ENCODE data around the gene MSI2. TPM values are rescaled to one million over a fixed set of nuclear protein-coding genes. Genes with fewer than 3 reads are reported as not detected.

Gene MSI2
- total RNA-seq, 1 experiment from 2014 or later: 85.2 TPM

DNA sequence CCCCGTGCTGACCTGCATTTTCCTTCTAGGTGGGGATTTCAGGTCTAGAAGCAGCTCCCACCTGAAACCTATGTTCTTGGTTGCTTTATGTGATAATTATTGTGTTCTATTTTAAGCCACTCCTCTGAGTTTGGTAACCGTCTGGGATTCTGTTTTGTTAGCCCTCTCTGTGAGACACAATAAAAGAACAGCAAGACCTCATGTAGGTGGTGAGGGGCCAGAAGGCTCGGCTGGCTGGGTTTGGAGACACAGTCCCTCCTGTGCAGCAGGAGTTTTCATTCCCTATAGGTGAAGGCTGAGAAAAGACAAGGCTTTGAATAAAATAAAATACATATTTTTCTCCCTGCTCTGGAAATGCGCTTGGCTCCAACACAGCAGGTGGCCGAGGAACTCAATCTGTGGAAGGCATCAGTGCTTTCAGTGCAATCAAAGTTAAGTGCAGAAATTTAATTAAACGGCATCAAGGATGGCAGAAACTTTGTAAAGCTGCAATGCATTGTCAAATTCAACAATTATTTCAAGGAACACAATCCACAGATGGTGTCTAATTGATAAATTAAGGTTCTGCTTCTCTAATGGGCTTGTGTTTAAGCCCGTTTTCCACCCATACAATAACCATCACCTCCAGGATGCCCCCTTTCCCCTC, 107.8 kb downstream of the MSI2 start:
- DNase-seq (ENCODE audit: low read depth, low spot score): no peak
- in situ Hi-C loops (cut with HindIII; ENCODE audit: low pct_unique_long_range_greater_than_20kb, low sequenced_read_pairs): no loop called here

DNA sequence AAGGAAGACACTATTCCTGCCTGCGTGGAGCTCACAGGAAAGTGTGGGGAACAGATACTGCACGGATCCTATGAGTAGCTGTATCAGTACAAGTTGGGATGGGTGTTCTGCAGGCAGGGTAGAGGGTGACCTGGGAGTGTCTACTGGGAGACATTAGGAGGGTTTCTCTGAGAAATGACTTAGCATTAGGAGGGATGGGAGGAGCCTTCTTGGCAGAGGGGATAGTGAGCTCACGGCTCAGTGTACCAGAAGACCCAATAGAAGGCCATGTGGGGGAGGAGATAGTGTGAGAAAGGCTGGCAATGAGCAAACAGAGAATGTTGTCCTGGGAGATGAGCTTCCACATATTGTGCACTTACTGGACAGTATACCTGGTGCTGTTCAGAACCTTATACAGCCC, 109.1 kb downstream of the MSI2 start:
- DNase-seq (ENCODE audit: low read depth, low spot score): no peak
- in situ Hi-C loops (cut with HindIII; ENCODE audit: low pct_unique_long_range_greater_than_20kb, low sequenced_read_pairs): no loop called here

DNA sequence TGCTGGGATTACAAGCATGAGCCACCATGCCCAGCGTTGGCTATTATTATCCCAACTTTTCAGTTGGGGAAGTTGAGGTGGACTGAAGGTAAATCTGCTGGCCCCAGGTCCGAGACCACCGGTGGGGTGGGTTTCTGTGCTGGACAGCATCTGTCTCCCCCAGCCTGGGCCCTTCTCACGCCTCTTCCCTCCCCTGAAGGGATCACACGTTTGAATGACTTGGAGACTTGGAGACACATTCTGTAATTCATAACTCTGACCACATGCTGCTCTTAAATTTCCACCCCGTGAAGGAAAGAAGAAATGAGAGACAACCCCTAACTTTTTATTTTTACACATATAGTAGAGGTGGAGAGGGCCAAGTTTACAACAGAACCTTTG, 109.8 kb downstream of the MSI2 start:
- in situ Hi-C loops (cut with HindIII; ENCODE audit: low pct_unique_long_range_greater_than_20kb, low sequenced_read_pairs): no loop called here
- DNase-seq (ENCODE audit: low read depth, low spot score): no peak

DNA sequence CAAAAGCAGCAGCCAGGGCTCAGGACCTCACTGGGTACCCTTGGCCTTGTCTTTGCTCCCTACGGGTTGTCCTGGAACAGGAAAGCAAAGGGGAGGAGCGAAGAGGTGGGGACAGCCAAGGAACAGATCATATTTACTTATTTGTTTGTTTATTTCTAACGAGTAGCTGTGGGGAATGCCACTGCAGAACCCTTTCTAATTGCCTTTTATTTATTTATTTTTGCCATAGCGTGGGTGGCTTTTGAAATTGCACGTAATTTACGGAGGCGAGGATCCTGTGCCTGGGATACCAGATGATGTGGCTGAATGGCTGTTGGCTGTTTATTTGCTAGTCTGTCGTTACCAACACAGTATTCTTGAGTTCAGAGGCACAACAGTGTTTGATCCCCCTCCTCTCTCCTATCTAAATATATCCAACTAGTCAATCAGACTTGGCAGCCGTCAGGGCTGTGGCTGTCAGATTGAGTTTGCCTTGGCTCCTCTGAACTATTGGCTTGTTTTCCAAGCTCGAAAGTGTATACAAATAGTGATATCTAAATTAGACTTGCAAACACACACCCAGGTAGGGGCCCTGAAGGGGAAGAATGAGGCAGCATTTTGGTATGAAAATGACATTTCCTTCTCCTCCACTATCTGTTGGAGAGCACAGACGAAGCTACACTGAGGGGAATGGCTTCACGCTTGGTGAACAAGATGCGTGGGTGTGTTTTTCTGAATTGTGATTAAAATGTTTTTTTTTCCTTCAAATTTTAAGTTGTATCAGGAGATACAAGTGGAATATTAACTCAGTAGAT, 110.4 kb downstream of the MSI2 start:
- DNase-seq (ENCODE audit: low read depth, low spot score): no peak
- in situ Hi-C loops (cut with HindIII; ENCODE audit: low pct_unique_long_range_greater_than_20kb, low sequenced_read_pairs): no loop called here

DNA sequence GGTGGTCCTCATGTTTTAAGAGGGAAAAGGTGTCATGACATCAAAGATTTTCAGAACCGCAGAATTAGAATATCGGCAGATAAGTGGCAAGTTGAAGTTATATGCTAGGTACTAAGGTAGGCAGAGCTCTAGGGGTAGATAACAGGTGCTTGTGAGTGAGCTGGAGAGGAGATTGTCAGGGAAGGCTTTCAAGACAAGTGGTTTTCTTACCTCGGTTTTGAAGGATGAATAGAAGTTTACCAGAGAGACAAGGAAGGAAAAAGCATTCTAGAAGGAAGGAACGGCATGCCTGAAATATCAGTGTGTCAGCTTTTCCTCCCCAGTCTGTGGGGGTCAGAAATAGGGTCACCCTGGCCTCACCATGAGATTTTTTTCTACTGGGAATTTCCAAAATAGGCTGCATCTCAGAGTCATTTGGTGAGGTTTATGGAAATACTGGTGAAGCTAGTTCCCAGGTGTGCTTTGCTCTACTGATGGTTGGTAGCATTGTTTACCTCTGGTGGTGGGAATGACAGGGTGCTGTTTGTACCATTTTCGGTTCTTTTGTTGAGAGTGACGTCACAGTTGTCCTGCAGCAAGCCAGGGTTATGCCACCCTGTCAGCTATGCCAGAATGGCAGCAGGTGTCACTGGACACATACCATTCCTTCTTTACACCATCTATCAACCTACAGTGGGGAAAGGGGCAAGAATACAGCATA, 112.5 kb downstream of the MSI2 start:
- no peak for DNase-seq (ENCODE audit: low read depth, low spot score)
- in situ Hi-C loops (cut with HindIII; ENCODE audit: low pct_unique_long_range_greater_than_20kb, low sequenced_read_pairs): no loop called here

DNA sequence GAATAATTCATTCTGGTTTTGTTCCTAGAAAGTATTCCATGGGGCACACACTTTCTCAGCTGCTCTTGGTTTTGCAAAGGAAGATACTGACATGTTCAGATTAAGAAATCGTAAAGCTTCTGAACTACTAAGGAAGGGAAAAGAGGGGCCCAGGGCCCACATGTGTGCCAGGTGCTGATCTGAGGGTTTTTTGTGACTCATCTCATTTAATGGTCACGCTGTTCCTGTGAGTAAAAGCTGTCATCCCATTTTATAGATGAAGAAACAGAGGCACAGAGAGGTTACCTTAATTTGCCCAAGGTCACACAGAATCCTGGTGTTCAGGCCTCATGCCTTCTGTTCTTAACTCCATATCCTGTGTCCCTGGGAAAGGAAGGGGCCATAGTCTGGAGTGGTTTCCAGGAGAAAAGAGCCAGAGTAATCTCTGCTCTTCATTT, 113.2 kb downstream of the MSI2 start:
- in situ Hi-C loops (cut with HindIII; ENCODE audit: low pct_unique_long_range_greater_than_20kb, low sequenced_read_pairs): no loop called here
- DNase-seq (ENCODE audit: low read depth, low spot score): no peak

DNA sequence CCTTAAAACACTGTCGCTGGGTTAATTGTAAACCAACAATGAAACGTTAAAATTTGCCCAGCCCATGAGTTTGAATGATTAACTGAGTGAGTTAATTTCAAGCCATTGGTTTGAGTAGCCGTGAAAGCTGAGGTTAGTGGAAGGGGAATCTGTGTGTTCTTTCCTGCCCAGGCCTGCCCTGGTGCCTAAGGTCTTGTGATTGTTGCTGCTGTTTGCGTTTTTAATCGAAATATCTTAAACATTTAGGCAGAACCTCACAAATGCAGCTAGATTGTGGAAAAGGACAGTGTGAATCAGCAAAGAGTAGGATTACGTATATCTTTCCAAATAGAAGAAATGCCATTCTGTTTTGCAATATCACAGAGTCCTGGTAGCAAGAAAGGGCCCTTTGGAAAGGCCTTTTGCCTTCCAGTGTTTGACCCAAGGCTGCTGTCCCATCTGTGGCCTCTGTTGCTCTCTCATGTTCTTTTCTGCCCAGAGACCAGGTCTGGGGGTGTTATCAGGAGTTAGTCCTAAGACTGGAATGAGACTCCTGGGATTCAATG, 113.8 kb downstream of the MSI2 start:
- in situ Hi-C loops (cut with HindIII; ENCODE audit: low pct_unique_long_range_greater_than_20kb, low sequenced_read_pairs): no loop called here
- DNase-seq (ENCODE audit: low read depth, low spot score): peak; percentile 70

DNA sequence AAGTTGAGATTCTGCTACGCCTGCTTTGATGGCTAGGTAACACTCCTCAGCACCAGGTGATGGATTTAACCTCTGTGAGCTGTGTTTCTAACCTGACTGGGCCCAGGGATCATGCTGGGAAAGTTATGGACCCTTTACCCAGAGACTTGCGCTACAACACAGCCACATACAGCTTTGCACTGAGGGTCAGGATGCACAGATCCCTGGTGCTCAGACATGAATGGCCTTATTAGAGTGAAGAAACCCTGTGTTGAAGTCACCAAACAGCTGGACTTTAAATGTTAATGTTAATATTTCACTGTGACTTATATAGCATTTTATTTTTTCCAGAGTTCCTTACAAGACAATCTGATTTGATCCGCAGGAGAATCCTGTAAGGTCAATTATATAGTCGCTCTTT, 114.3 kb downstream of the MSI2 start:
- in situ Hi-C loops (cut with HindIII; ENCODE audit: low pct_unique_long_range_greater_than_20kb, low sequenced_read_pairs): no loop called here
- no peak for DNase-seq (ENCODE audit: low read depth, low spot score)

DNA sequence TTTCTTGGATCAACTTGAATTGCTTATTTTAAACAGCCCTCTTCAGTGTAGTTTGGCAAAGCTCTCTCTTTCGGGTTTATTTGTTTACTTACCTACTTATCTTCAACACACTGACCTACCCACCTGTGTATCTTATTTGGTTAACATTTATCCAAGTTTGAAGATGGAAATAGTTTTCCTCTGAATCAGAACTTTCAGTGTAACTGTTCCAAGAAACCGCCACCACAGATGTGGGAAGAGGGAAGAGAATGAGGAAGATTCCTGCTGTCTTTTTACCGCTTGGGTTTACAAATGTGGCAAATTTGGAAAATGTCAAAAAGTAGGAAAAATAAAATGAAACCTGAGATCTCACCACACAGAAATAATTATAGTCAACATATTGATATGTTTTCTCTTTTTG, 115.8 kb downstream of the MSI2 start:
- in situ Hi-C loops (cut with HindIII; ENCODE audit: low pct_unique_long_range_greater_than_20kb, low sequenced_read_pairs): no loop called here
- DNase-seq (ENCODE audit: low read depth, low spot score): no peak

DNA sequence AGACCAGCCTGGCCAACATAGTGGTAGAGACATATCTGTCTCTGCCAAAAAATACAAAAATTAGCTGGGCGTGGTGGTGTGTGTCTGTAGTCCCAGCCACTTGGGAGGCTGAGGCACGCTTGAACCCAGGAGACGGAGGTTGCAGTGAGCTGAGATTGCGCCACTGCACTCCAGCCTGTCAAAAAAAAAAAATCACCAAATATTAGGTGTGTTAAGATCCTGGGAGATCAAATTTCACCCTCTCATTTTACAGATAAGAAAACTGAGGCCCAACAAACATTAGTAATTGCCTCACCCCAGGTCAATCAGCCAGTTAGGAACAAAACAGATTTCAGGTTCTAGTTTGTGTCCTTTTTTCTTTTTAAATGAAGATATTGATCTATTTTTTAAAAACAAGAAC, 116.7 kb downstream of the MSI2 start:
- DNase-seq (ENCODE audit: low read depth, low spot score): no peak
- in situ Hi-C loops (cut with HindIII; ENCODE audit: low pct_unique_long_range_greater_than_20kb, low sequenced_read_pairs): no loop called here

DNA sequence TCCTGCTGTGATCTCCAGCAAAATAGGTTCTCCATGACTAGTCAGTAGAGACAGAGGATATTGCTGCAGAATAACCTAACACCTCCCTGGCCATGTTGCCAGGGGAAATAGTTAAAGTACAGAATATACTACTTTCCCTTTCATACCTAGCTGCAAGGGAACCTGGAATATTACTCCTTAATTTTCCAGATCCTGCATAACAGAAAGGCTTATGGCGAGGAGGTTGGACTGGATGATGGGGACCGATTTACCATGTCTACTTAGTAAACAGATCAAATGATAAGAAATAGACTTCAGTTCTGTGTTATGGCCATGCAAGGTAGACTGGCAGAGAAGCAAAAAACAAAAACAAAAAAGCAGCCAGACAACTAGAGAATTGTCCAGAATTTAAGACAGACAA, 117.4 kb downstream of the MSI2 start:
- no peak for DNase-seq (ENCODE audit: low read depth, low spot score)
- in situ Hi-C loops (cut with HindIII; ENCODE audit: low pct_unique_long_range_greater_than_20kb, low sequenced_read_pairs): no loop called here

DNA sequence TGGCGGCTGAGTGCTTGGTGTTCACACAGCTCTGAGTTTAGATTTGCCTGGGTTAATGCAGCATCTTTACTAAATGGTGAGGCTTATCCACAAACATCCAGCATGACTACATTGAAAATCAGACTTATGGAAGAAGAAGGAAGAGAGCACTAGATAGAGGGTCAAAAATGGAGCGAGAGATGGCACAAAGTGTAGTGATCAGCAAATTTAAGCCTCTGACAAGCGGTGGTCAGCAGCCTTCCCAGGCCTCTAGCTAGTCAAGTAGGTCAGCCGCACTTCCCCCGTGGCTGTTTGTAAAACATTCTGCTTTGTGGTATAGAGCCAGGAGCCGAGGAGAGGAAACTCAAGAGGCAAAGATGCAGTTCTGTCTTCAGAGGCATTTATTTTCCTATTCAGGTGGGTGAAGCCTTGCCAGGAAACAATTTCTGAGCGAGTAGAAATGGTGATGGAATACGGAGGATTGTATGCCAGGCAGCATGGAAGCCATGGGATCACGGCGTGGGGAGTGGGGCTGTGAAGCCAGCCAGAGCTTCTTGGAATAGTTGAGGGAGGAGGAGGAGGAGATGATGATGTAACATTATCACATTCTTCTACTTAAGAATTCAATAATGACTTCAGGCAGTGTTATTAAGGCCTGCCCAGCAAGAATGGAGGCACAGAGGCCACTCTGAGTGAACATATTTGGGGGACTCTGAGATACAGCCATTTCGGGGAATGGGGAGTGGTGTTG, 118.9 kb downstream of the MSI2 start:
- in situ Hi-C loops (cut with HindIII; ENCODE audit: low pct_unique_long_range_greater_than_20kb, low sequenced_read_pairs): no loop called here
- DNase-seq (ENCODE audit: low read depth, low spot score): no peak

DNA sequence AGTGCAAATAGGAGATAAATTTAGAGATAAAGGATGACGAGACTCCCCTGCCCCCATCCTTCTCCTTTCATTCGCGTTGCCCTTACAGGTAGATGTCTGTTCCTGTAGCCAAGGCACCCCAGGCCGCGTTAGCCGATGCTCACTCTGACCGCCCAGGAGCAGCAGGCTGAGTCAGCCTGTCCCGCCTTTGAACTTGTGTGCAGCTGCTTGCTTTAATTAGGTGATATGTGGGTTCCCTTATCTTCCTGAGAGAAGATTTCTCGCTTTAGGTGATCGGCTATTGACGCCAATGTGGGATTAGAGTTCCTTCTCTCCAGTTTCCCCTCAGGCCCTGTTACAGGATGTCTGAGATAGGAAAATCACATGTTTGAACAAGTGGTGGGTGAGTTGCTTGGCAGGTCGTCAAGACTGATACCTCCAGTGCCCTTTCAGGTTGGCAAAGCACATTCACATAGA, 119.5 kb downstream of the MSI2 start:
- DNase-seq (ENCODE audit: low read depth, low spot score): no peak
- in situ Hi-C loops (cut with HindIII; ENCODE audit: low pct_unique_long_range_greater_than_20kb, low sequenced_read_pairs): no loop called here

DNA sequence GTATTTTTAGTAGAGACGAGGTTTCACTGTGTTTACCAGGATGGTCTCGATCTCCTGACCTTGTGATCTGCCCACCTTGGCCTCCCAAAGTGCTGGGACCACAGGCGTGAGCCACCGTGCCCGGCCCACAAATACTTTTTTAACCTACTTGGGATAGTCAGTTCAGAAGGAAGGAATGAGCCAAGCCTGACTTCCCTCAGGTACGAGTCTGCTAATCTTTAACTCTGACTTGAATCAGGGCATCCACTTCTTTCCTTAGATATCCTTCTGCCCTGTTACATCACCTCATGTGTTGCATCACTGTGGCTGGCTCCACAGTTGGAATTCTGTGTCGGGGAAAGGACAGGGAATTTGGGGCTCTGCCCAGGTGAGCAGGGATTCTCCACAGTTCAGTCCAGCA, 120.8 kb downstream of the MSI2 start:
- no peak for DNase-seq (ENCODE audit: low read depth, low spot score)
- in situ Hi-C loops (cut with HindIII; ENCODE audit: low pct_unique_long_range_greater_than_20kb, low sequenced_read_pairs): no loop called here

DNA sequence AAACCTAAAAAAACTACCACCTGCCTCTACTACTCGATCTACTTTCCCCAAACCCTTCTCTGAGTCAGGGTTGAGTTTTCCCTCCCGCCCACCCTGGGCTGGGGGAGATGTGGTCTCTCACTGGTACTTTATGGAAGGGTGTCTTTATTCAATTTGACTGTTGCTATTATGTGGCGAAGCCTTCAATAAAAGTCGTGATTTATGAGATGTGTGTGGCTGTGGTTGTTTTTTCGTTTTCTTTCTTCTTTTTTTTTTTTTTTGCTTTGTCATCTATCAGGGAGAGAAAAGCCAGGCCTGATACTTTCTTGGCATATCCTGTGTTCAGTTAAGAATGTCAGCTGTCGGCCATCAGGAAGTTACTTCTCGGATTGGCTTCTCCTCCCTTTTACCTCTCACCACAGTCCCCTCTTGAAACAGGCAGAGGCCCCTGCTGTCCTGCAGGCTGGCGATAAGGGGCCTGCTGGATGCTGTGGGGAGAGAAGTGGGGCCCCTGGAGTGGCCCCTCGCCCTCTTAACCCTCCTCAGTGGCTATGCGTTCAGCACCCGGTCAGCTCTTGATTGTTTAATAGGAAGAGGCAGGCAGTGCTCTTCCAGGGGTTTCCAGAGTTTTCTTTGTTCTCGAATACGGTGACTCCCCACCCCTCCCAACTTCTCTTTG, 123.0 kb downstream of the MSI2 start:
- DNase-seq (ENCODE audit: low read depth, low spot score): no peak
- in situ Hi-C loops (cut with HindIII; ENCODE audit: low pct_unique_long_range_greater_than_20kb, low sequenced_read_pairs): no loop called here

DNA sequence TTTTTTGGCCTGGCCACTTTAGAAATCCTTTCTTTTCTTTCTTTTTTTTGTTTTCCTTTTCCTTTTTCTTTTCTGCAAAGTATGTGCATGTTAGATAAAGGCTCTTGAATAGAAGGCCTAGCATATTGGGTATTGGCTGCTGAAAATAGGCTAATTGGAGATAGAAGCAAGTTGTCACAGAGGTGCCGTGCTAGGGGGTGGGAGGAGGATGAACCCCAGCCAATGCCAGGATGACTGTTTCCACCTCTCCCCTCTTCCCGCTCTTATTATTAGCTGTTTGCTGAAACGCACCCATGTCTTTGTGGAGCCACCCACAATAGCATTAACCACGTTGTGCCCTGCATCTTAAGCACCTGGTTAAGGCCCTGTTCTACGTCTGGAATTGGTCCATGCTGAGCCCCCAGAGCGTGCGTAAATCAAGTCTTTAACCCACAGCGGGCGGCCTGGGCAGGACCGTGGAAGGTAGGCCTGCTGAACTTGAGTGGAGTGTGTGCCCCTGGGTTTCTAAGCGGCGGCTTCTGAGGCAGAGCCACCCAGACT, 123.6 kb downstream of the MSI2 start:
- in situ Hi-C loops (cut with HindIII; ENCODE audit: low pct_unique_long_range_greater_than_20kb, low sequenced_read_pairs): no loop called here
- no peak for DNase-seq (ENCODE audit: low read depth, low spot score)

DNA sequence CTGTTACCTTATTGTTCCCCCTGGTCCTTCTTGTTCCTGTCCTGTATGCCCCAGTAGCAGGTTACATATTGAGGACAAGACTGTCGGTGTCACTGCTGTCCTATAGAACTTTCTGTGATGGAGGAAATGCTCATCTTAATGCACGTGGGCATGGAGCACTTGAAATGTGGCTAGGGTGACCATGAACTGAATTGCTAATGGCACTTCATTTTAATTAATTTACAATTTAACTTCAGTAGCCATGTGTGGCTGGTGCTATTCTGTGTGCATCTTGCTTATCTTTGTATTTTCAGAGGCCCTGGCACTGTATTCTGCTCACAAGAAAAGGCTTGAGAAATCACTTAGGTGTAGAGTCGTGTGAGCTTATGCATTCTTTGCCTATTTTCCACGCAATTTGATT, 125.2 kb downstream of the MSI2 start:
- in situ Hi-C loops (cut with HindIII; ENCODE audit: low pct_unique_long_range_greater_than_20kb, low sequenced_read_pairs): no loop called here
- DNase-seq (ENCODE audit: low read depth, low spot score): no peak

Data from SK-MEL-5 (cell line).